ENCODE results near the gene PRR5. TPM values are rescaled to one million over a fixed set of nuclear protein-coding genes. Genes with fewer than 3 reads are reported as not detected.

The PRR5 gene
- polyA plus RNA-seq, 1 experiment: 12.9 TPM

DNA sequence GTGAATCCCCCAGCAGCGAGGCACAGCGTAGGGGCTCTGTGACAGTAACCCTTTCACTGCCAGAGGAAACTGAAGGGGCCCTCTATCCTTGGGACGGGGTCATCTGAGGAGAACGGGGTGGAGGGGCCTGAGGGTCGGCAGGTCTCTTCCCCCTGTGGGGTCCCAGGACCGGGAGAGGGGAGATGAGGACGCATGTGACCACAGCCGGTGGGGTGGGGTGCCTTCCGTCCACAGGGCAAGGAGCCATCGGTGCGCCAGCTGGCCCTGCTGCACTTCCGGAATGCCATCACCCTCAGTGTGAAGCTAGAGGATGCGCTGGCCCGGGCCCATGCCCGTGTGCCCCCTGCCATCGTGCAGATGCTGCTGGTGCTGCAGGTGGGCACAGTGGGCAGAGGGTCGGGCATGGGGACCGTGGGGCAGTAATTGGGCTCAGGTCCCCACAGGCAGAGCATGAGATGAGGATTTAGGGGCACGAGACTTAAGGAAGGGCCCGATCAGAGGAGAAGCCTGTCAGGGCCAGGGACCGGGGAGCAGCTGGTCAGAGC, 30.1 kb downstream of the PRR5 start:
- CTCF ChIA-PET: interaction anchor here (1.0 to 1.4 kb wide), 3 partner anchors 33 to 47 kb away, joined by 3 to 4 read pairs (median 4); no protein-coding TSS in a partner anchor
- Histone ChIP-seq H3K4me3 (ENCODE audit: low read depth, low read length) (no peak overlapping the region), H3K9me3 (ENCODE audit: control insufficient read depth, insufficient read depth, low read length) (peaks cover 7% of the 10 kb centered on the region; the same call in 1 of the 2 replicates), H3K27ac (ENCODE audit: low read depth, low read length) (no peak overlapping the region), H3K27me3 (ENCODE audit: control insufficient read depth, insufficient read depth, low read length) (no peaks in the 10 kb centered on the region)
- POLR2A ChIA-PET: no interaction called here
- TF ChIP-seq, protein P1, sequence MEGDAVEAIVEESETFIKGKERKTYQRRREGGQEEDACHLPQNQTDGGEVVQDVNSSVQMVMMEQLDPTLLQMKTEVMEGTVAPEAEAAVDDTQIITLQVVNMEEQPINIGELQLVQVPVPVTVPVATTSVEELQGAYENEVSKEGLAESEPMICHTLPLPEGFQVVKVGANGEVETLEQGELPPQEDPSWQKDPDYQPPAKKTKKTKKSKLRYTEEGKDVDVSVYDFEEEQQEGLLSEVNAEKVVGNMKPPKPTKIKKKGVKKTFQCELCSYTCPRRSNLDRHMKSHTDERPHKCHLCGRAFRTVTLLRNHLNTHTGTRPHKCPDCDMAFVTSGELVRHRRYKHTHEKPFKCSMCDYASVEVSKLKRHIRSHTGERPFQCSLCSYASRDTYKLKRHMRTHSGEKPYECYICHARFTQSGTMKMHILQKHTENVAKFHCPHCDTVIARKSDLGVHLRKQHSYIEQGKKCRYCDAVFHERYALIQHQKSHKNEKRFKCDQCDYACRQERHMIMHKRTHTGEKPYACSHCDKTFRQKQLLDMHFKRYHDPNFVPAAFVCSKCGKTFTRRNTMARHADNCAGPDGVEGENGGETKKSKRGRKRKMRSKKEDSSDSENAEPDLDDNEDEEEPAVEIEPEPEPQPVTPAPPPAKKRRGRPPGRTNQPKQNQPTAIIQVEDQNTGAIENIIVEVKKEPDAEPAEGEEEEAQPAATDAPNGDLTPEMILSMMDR (IDR thresholded peaks at IDR 0.05; ENCODE audit: low read depth, low read length): no peak
- no peak for DNase-seq (ENCODE audit: low read depth, low spot score)

DNA sequence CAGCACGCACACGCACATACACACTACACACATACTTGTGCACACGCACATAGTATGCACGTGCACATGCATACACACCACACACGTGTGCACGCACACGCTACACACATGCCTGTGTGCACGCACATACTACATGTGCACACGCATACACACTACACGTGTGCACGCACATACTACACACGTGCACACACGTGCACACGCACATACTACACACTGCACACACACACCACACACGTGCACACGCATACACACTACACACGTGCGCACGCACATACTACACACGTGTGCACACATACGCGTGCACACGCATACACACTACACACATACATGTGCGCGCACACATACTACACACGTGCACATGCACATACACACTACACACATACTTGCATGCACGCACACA, 30.7 kb downstream of the PRR5 start:
- H3K9me3 ChIP-seq (ENCODE audit: control insufficient read depth, insufficient read depth, low read length): peaks cover 7% of the 10 kb centered on the region; the same call in 1 of the 2 replicates
- TF ChIP-seq, protein P1 (IDR thresholded peaks at IDR 0.05; ENCODE audit: low read depth, low read length): no peak
- no peak overlapping the region for H3K27ac ChIP-seq (ENCODE audit: low read depth, low read length)
- ChIA-PET CTCF (interaction anchor here (0.6 to 1.4 kb wide), 4 partner anchors 34 to 48 kb away, joined by 3 to 4 read pairs (median 4); no protein-coding TSS in a partner anchor), POLR2A (no interaction called here)
- H3K27me3 ChIP-seq (ENCODE audit: control insufficient read depth, insufficient read depth, low read length): no peaks in the 10 kb centered on the region
- H3K4me3 ChIP-seq (ENCODE audit: low read depth, low read length): no peak overlapping the region
- DNase-seq (ENCODE audit: low read depth, low spot score): no peak

DNA sequence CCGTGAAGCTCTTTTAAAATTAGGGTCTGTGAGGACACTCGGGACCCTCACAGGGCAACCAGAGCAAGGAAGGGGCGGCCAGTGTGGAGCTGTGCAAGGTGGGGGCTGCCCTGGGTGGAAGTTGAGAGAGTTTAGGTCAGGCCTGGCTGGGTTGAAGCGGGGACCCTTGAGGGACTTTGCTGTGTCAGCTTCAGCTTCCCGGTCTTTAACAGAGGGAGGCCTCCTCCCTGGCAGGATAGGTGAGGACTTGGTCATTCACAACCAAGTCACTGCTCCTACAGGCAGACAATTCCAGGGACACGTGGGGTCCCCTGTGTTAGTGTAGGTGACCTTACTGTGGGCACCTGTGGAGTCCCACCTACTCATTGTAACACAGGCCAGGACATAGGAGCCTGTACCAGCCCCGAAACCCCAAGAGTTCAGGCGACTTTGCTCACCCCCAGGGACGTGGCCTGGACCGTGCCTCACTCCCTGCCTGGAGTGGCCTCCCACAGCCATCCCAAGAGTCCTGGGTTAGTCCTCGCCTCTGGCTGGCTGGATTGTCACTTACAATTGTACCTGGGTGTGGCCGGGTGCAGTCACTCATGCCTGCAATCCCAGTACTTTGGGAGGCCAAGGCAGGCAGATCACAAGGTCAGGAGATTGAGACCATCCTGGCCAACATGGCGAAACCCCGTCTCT, 31.6 kb downstream of the PRR5 start:
- CTCF ChIA-PET: interaction anchor here (0.6 to 1.0 kb wide), 2 partner anchors 35 to 36 kb away, joined by 3 read pairs; no protein-coding TSS in a partner anchor
- no peak for DNase-seq (ENCODE audit: low read depth, low spot score)

DNA sequence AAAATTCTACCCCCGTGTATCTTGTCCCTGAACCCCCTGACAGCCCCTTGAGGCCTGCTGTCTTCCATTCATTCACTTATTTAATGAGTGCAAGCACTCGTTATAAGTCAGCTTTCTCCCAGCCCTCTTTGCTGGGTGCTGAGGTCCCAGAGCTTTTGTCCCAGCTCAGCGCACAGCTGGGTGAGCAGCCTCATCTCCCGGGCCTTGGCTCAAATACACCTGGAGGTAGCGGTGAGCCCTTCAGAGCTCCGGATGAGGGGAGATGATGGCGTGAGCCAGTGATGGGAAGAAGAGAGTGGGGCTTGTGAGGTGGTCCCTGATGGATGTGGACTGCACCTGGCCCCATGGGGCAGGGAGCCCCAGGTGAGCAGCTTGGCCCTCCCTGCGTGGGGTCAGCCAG, 32.3 kb downstream of the PRR5 start:
- TF ChIP-seq, protein P1 (IDR thresholded peaks at IDR 0.05; ENCODE audit: low read depth, low read length): no peak
- H3K27ac ChIP-seq (ENCODE audit: low read depth, low read length): no peak overlapping the region
- no peaks in the 10 kb centered on the region for H3K27me3 ChIP-seq (ENCODE audit: control insufficient read depth, insufficient read depth, low read length)
- ChIA-PET CTCF (no interaction called here), POLR2A (no interaction called here)
- peaks cover 7% of the 10 kb centered on the region; the same call in 1 of the 2 replicates for H3K9me3 ChIP-seq (ENCODE audit: control insufficient read depth, insufficient read depth, low read length)
- DNase-seq (ENCODE audit: low read depth, low spot score): no peak
- no peak overlapping the region for H3K4me3 ChIP-seq (ENCODE audit: low read depth, low read length)

More for the DNA sequence above, 31.6 kb downstream of the PRR5 start:
- no peak overlapping the region for H3K4me3 ChIP-seq (ENCODE audit: low read depth, low read length)
- TF ChIP-seq, protein P1 (IDR thresholded peaks at IDR 0.05; ENCODE audit: low read depth, low read length): no peak
- no peaks in the 10 kb centered on the region for H3K27me3 ChIP-seq (ENCODE audit: control insufficient read depth, insufficient read depth, low read length)
- H3K27ac ChIP-seq (ENCODE audit: low read depth, low read length): no peak overlapping the region
- H3K9me3 ChIP-seq (ENCODE audit: control insufficient read depth, insufficient read depth, low read length): peaks cover 7% of the 10 kb centered on the region; the same call in 1 of the 2 replicates
- POLR2A ChIA-PET: no interaction called here

All from AG04450 (cell line).